ENCODE data around the gene BMPR1A. TPM values are rescaled to one million over a fixed set of nuclear protein-coding genes. Genes with fewer than 3 reads are reported as not detected.

Gene BMPR1A
- total RNA-seq, 6 experiments from 2014 or later: 9.9 to 20.4 (median 12.4) TPM

- WGBS (ENCODE audit: insufficient coverage, low coverage, low lambda C conversion rate, missing lambda C conversion rate): 82% methylated on average over 2 of the region's 8 CpGs
- Histone ChIP-seq H3K36me3 (no peaks in the 10 kb centered on the region), H3K4me1 (peaks cover 0 to 15% (median 0%) of the 10 kb centered on the region in 4 donors), H3K27ac (peak overlapping the region in 1 of 3 donors; percentile 63), H3K27me3 (no peaks in the 10 kb centered on the region), H3K4me3 (peak overlapping the region in 1 of 3 donors; percentile 48), H3K9me3 (no peaks in the 10 kb centered on the region)
- ATAC-seq (no peak), DNase-seq (peak in 2 of 3 donors; percentile 39 to 41)
- intact Hi-C loops (cut with DNase I): no loop called here
- TF ChIP-seq POLR2A (IDR thresholded peaks at IDR 0.05): no peak
- TF ChIP-seq CTCF (IDR thresholded peaks at IDR 0.05): no peak
Observed at GRCh38 chr10:86969421-86970041, 213.1 kb downstream of the BMPR1A start.

- ATAC-seq (peak in 1 of 4 donors; percentile 10), DNase-seq (peak in 1 of 3 donors; percentile 55)
- Histone ChIP-seq H3K27ac (peak overlapping the region; percentile 58 to 74 (median 63)), H3K27me3 (no peaks in the 10 kb centered on the region), H3K4me1 (peaks cover 0 to 15% (median 0%) of the 10 kb centered on the region in 4 donors), H3K36me3 (no peaks in the 10 kb centered on the region), H3K4me3 (peak overlapping the region; percentile 30 to 48 (median 43)), H3K9me3 (no peaks in the 10 kb centered on the region)
- TF ChIP-seq POLR2A (IDR thresholded peaks at IDR 0.05) (no peak), CTCF (IDR thresholded peaks at IDR 0.05) (no peak)
- WGBS (ENCODE audit: insufficient coverage, low coverage, low lambda C conversion rate, missing lambda C conversion rate): 73% methylated on average over 17 of the region's 30 CpGs
- intact Hi-C loops (cut with DNase I): no loop called here
Observed at GRCh38 chr10:86970162-86970981, 214.0 kb downstream of the BMPR1A start.

GRCh38 chr10:86970982-86971231 lies 214.5 kb downstream of the BMPR1A start:
- ATAC-seq (no peak), DNase-seq (no peak)
- TF ChIP-seq CTCF (IDR thresholded peaks at IDR 0.05): no peak
- TF ChIP-seq POLR2A (IDR thresholded peaks at IDR 0.05): peak; percentile 65
- H3K4me1 ChIP-seq: peaks cover 0 to 15% (median 0%) of the 10 kb centered on the region in 4 donors
- H3K9me3 ChIP-seq: no peaks in the 10 kb centered on the region
- H3K27me3 ChIP-seq: no peaks in the 10 kb centered on the region
- no peaks in the 10 kb centered on the region for H3K36me3 ChIP-seq
- WGBS (ENCODE audit: insufficient coverage, low coverage, low lambda C conversion rate, missing lambda C conversion rate): 20% methylated on average over 6 of the region's 20 CpGs
- peak overlapping the region; percentile 58 to 74 (median 63) for H3K27ac ChIP-seq
- H3K4me3 ChIP-seq: peak overlapping the region; percentile 30 to 48 (median 43)
- intact Hi-C loops (cut with DNase I): no loop called here

GRCh38 chr10:86971232-86971991 lies 215.0 kb downstream of the BMPR1A start:
- H3K27ac ChIP-seq: peak overlapping the region; percentile 58 to 74 (median 63)
- H3K9me3 ChIP-seq: no peaks in the 10 kb centered on the region
- no peaks in the 10 kb centered on the region for H3K27me3 ChIP-seq
- H3K4me3 ChIP-seq: peak overlapping the region; percentile 30 to 48 (median 43)
- intact Hi-C loops (cut with DNase I): no loop called here
- H3K36me3 ChIP-seq: no peaks in the 10 kb centered on the region
- DNase-seq (peak; percentile 73 to 81 (median 80)), ATAC-seq (peak; percentile 76 to 83 (median 78))
- peaks cover 0 to 15% (median 0%) of the 10 kb centered on the region in 4 donors for H3K4me1 ChIP-seq
- TF ChIP-seq POLR2A (IDR thresholded peaks at IDR 0.05): no peak
- TF ChIP-seq CTCF (IDR thresholded peaks at IDR 0.05): no peak
- WGBS (ENCODE audit: insufficient coverage, low coverage, low lambda C conversion rate, missing lambda C conversion rate): 43% methylated on average over 9 of the region's 66 CpGs

Data from right lobe of liver (tissue), 6 donors.